Psoas muscle (tissue), 8 donors: ENCODE data around the gene PPP2R2C. TPM values are rescaled to one million over a fixed set of nuclear protein-coding genes. Genes with fewer than 3 reads are reported as not detected.

Source experiments
- ATAC-seq, 4 donors: fragments of 200-7000 bp; cut with Tn5 transposase; one replicate each; pipeline ENCODE4 v1.9.1; 2020; ENCODE audit warnings: moderate library complexity in 3 of 4, mild to moderate bottlenecking in 2 of 4
- DNase-seq, 2 donors: peaks; one replicate each; pipeline ENCODE4 v3.0.0-alpha.2; 2020
- H3K27ac ChIP-seq: fragments of 200-600 bp; one replicate; pipeline ENCODE4 v1.8.0; 2022
- H3K27me3 ChIP-seq, 3 donors: fragments of 200-600 bp in 1 of 3; one replicate each; pipeline versions ENCODE4 v1.6.1 to v1.8.0; 2013 to 2022; ENCODE audit warnings: low read length in 2 of 3, mild to moderate bottlenecking in 2 of 3, moderate library complexity in 1 of 3; ENCODE audit not compliant: insufficient read depth in 3 of 3
- H3K36me3 ChIP-seq, 2 donors: fragments of 200-600 bp in 1 of 2; one replicate each; pipeline versions ENCODE4 v1.6.1 to v1.8.0; 2013 to 2022; ENCODE audit warnings: low read depth in 1 of 2, mild to moderate bottlenecking in 1 of 2, moderate library complexity in 1 of 2; ENCODE audit not compliant: insufficient read depth in 1 of 2
- H3K4me1 ChIP-seq: fragments of 200-600 bp; one replicate; pipeline ENCODE4 v1.8.0; 2022
- H3K4me3 ChIP-seq: fragments of 200-600 bp; one replicate; pipeline ENCODE4 v1.8.0; 2022; ENCODE audit warnings: mild to moderate bottlenecking
- H3K9me3 ChIP-seq: fragments of 200-600 bp; one replicate; pipeline ENCODE4 v1.8.0; 2022
- CTCF ChIP-seq: fragments of 200-600 bp; IDR thresholded peaks from one replicate; pipeline ENCODE4 v1.8.0; 2022; ENCODE audit warnings: antibody characterized with exemption
- WGBS, 3 donors: extraction: QIAGEN DNeasy Blood & Tissue Kit; methylation state at CpG; one replicate each; pipeline versions ENCODE4 v1.1.6 to v1.1.7; 2013; 5-methylcytosine and 5-hydroxymethylcytosine counted together
- intact Hi-C, 2 donors: fragments of 100-400 bp; cut with DNase I; formaldehyde crosslinking; loops; one replicate each; pipeline versions ENCODE4 v1.11.0 to v1.14.2; 2022
- polyA plus RNA-seq, 3 donors: library from polyadenylated mRNA; stranded (reverse); fragments of 200-250 nt; gene quantifications; one replicate each; pipeline ENCODE4 v1.2.3, GENCODE V29; 2013
- total RNA-seq, 4 donors: library from RNA; stranded (reverse); fragmentation: NEBNext Ultra II Directional in 2 of 4; extraction: Animal tissue kit (Norgen Biotek cat#: 25700) in 2 of 4; gene quantifications; one replicate each; pipeline versions ENCODE4 v1.2.1 to v1.2.4, GENCODE V29; 2021 to 2023
- donor health status: healthy with polysubstance abuse.
- donor health status: DM: no; HTN: no; CAD: no; lungs with moderate emphysema.
- donor health status: Bipolar disorder and iron deficiency.
- donor health status: healthy.
- donor health status: DM: yes; HTN: yes; CAD: no.
- donor health status: DM: no; HTN: no; CAD: no.
- donor health status: DM: no; HTN: no; CAD: no.
- donor health status: DM: yes; HTN: yes; CAD: no.

PPP2R2C gene
- total and polyA plus RNA-seq, 7 donors = 0.08 to 3.2 (median 1.2) TPM

- ATAC-seq = no peak
- intact Hi-C loops = no loop called here
- no peak overlapping the region for H3K4me3 ChIP-seq
- H3K9me3 ChIP-seq = no peaks in the 10 kb centered on the region
- H3K27ac ChIP-seq = no peak overlapping the region
- DNase-seq = no peak
- TF ChIP-seq CTCF = no peak
- WGBS, 3 donors = 51 to 58% (median 53%) methylated on average over 12 of the region's 12 CpGs
- peaks cover 0 to 11% (median 2%) of the 10 kb centered on the region in 3 donors for H3K27me3 ChIP-seq
- no peaks in the 10 kb centered on the region for H3K36me3 ChIP-seq
- H3K4me1 ChIP-seq = no peaks in the 10 kb centered on the region
Measured at GRCh38 chr4:6417516-6418050, 54.8 kb downstream of the PPP2R2C start.

- Histone ChIP-seq H3K36me3 (no peaks in the 10 kb centered on the region), H3K4me3 (no peak overlapping the region), H3K27ac (no peak overlapping the region), H3K4me1 (no peaks in the 10 kb centered on the region), H3K27me3 (peaks cover 0 to 17% (median 3%) of the 10 kb centered on the region in 3 donors), H3K9me3 (no peaks in the 10 kb centered on the region)
- DNase-seq = no peak
- TF ChIP-seq CTCF = no peak
- intact Hi-C loops = no loop called here
- no peak for ATAC-seq
- WGBS, 3 donors = 17 to 20% (median 19%) methylated on average over 9 to 16 of the region's 16 CpGs
Measured at GRCh38 chr4:6416518-6417286, 55.7 kb downstream of the PPP2R2C start.

GRCh38 chr4:6415031-6415705, 57.2 kb downstream of the PPP2R2C start:
- peaks cover 0 to 20% (median 3%) of the 10 kb centered on the region in 3 donors for H3K27me3 ChIP-seq
- TF ChIP-seq CTCF = no peak
- ATAC-seq (no peak), DNase-seq (no peak)
- no peak overlapping the region for H3K27ac ChIP-seq
- H3K4me3 ChIP-seq = no peak overlapping the region
- H3K9me3 ChIP-seq = no peaks in the 10 kb centered on the region
- no peaks in the 10 kb centered on the region for H3K36me3 ChIP-seq
- intact Hi-C loops = no loop called here
- 44 to 57% (median 47%) methylated on average over 19 of the region's 19 CpGs for WGBS, 3 donors
- no peaks in the 10 kb centered on the region for H3K4me1 ChIP-seq

GRCh38 chr4:6414578-6414977, 57.8 kb downstream of the PPP2R2C start:
- H3K4me3 ChIP-seq = no peak overlapping the region
- TF ChIP-seq CTCF = no peak
- no peak overlapping the region for H3K27ac ChIP-seq
- peaks cover 0 to 20% (median 3%) of the 10 kb centered on the region in 3 donors for H3K27me3 ChIP-seq
- no peaks in the 10 kb centered on the region for H3K36me3 ChIP-seq
- no peaks in the 10 kb centered on the region for H3K4me1 ChIP-seq
- DNase-seq (no peak), ATAC-seq (no peak)
- WGBS, 3 donors = 62 to 72% (median 69%) methylated on average over 6 of the region's 6 CpGs
- no peaks in the 10 kb centered on the region for H3K9me3 ChIP-seq
- intact Hi-C loops = no loop called here
